KBM-7 (cell line): ENCODE results near the gene EPSTI1.
"Not testable (repeated sequence)": the region's sequence is repeated elsewhere in the genome, so short reads cannot be mapped to it uniquely, and the experiment has no call there.

Experiments used
- DNase-seq: peaks from one replicate; pipeline ENCODE4 v3.0.0-alpha.2; 2015
- in situ Hi-C: fragments of 300-500 bp; cut with MboI; formaldehyde crosslinking; loops from 2 replicates; pipeline ENCODE4 v1.14.3; 2020; ENCODE audit warnings: low sequenced_read_pairs, low pct_unique_long_range_greater_than_20kb, mixed read lengths

The EPSTI1 gene

GRCh38 chr13:42874221-42874620, 117.8 kb downstream of the EPSTI1 start:
- DNase-seq: no peak
- in situ Hi-C loops: no loop called here

GRCh38 chr13:42873081-42873480, 119.0 kb downstream of the EPSTI1 start:
- in situ Hi-C loops: no loop called here
- DNase-seq: no peak

GRCh38 chr13:42867232-42867631, 124.8 kb downstream of the EPSTI1 start:
- DNase-seq: no peak
- in situ Hi-C loops: no loop called here

- DNase-seq: no peak
- in situ Hi-C loops: no loop called here
Observed at GRCh38 chr13:42865768-42866102, 126.3 kb downstream of the EPSTI1 start.

GRCh38 chr13:42864952-42865767, 126.9 kb downstream of the EPSTI1 start:
- in situ Hi-C loops: no loop called here
- no peak for DNase-seq

- in situ Hi-C loops, DNase-seq: not testable (repeated sequence)
Observed at GRCh38 chr13:42862370-42862769, 129.7 kb downstream of the EPSTI1 start.

- no peak for DNase-seq
- in situ Hi-C loops: no loop called here
Observed at GRCh38 chr13:42860485-42860884, 131.6 kb downstream of the EPSTI1 start.

- in situ Hi-C loops: no loop called here
- no peak for DNase-seq
Observed at GRCh38 chr13:42859760-42860159, 132.3 kb downstream of the EPSTI1 start.

- in situ Hi-C loops: no loop called here
- DNase-seq: no peak
Observed at GRCh38 chr13:42855410-42855809, 136.6 kb downstream of the EPSTI1 start.

- no peak for DNase-seq
- in situ Hi-C loops: no loop called here
Observed at GRCh38 chr13:42852136-42852535, 139.9 kb downstream of the EPSTI1 start.

GRCh38 chr13:42849200-42849599, 142.8 kb downstream of the EPSTI1 start:
- no peak for DNase-seq
- in situ Hi-C loops: no loop called here

- no peak for DNase-seq
- in situ Hi-C loops: no loop called here
Observed at GRCh38 chr13:42847891-42848663, 144.0 kb downstream of the EPSTI1 start.

GRCh38 chr13:42836930-42837690, 154.9 kb downstream of the EPSTI1 start:
- in situ Hi-C loops: no loop called here
- DNase-seq: no peak
